GM15510 (cell line): ENCODE data around the gene GSC2.

Source experiments
- POLR2A ChIP-seq: IDR thresholded peaks from 3 replicates; pipeline ENCODE4 v1.6.1; 2011; ENCODE audit warnings: borderline replicate concordance; ENCODE audit not compliant: insufficient read length; ENCODE audit errors: extremely low read depth

The GSC2 gene, protein sequence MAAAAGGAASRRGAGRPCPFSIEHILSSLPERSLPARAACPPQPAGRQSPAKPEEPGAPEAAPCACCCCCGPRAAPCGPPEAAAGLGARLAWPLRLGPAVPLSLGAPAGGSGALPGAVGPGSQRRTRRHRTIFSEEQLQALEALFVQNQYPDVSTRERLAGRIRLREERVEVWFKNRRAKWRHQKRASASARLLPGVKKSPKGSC

GRCh38 chr22:19149991-19150390 is at the start of gene GSC2:
GSC2 (minus strand) TSS chr22:19150292; CDS start chr22:19150283, 9 bp downstream.
- no peak for TF ChIP-seq POLR2A

DNA sequence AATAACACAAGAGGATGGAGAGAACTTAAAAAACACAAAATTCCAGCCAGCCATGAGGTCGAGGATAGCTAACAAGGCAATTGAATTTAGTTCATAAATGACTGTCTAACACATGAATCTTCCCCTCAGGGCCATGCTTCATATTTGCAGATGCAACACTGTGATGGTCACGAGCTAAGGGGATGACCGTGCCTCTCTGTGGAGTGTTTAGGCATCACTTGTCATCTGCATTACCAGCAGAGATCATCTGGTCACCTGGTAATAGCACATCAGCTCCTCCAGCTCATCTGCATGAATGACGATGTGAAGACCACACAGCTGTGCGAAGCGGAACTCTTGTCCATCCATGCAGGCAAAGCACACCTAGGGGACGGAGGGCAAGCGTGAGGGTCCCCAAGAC is 49.4 kb upstream of the GSC2 start:
- TF ChIP-seq POLR2A: no peak

DNA sequence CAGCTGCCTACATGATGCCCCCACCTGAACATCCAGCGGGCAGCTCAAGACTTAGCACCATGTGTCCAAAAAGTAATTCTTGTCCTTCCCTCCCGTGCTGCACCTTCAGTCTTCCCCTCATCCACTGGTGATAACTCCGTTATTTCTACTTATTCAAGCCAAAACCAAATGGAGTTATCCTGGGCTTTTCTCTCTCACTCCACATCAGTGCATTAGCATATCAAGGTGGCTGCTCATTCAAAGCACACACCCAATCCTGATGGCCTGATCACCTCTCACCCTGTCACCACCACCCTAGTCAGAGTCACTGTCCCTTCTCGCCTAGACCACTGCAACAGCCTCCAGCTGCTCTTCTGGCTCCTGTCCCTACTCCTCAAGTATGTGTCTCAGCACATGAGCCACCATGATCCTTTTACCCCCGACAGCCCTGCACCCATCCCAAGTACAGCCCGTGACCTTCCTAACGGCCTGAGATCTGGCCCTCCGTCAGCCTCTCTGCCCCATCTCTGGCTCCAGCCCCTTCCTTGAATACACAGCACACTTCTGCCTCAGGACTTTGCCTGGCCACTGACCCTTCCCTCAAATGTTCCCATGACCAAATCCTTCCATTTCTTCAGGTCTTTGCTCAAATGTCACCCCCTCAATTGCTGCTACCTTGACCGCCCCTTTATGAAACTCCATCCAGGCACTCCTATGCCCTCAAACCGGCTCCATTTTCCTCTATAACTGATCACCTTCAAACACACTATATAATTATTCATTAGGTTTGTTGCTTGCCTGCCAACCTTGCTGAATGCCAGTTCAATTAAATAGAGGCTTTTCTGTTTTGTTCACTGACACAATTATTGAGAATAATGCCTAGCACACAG is 48.1 kb upstream of the GSC2 start:
- no peak for TF ChIP-seq POLR2A

DNA sequence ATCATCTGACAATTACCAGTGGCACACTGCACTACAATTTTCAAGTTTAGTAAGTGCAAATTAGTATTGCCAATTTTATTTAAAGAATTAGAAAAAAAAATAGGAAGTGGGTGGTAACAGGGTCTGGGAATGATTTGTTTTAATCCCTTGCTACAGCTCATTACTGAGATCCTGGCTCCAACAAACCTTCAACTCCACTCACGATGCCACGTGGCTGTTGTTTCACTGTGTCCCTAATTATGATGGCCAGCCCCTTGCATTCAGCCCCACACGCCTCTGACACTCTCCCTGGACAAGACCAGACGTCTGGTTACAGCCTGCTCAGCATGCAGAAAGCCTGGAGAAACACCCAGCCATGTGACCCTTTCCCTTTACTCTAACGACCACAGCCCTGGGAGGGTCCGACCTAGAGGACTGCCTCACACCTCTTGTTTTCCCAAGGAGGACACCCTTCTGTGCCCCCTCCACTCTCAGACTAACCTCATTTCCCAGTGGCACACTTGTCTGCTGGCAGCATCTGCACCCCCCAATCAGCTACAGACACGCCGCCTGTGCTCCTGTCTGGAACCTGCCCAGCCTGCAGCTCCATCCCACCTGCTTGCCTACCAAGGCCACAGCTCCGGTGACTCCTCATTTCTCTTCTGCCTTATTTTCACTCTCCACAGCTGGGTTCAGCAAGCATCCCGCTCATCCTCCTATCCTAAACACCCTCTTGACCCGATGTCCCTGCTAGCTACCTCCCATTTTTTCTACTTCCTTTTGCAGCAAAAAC is 46.9 kb upstream of the GSC2 start:
- TF ChIP-seq POLR2A: no peak

DNA sequence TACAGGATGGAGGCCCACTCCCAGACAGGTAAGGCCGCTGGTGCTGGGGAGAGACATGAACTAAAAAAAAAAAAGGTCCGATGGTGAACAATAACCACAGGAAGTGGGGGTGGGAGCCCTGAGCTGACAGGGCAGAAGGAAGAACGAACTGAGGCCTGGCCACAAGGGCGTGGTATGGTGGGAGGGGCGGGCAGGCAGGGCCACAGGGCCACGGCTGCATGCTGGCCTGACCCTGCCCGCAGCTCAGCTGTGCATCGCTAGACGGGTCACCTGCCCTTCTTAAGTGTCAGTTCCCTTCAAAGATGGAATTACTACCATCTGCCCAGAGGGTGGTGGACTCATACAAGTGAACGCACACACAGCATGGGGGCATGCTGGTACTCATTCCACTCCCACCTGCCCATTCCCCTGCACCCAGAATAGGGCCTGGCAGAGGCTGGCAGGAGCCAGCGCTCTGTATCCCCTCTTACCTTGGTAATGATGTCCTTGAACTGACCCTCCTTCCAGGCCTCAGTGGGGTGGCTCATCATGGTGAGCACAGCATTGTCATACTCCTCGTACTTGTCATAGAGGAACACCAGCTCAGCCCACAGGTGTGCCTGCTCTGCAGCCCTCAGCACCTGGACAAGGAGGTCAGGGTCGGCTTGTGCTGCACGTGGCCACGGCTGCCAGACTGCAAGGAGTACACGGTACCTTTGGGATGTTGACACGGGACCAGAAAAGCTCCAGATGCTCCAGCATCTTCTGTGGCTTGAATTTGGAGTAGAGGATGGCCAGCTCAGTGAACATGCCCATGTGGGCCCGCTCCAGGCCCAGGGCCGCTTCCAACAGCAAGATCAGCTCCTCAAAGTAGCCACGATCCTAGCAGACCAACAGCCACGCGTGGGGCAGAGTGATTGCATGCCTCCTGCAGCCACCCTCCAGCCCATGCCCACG is 46.0 kb upstream of the GSC2 start:
- TF ChIP-seq POLR2A: no peak

DNA sequence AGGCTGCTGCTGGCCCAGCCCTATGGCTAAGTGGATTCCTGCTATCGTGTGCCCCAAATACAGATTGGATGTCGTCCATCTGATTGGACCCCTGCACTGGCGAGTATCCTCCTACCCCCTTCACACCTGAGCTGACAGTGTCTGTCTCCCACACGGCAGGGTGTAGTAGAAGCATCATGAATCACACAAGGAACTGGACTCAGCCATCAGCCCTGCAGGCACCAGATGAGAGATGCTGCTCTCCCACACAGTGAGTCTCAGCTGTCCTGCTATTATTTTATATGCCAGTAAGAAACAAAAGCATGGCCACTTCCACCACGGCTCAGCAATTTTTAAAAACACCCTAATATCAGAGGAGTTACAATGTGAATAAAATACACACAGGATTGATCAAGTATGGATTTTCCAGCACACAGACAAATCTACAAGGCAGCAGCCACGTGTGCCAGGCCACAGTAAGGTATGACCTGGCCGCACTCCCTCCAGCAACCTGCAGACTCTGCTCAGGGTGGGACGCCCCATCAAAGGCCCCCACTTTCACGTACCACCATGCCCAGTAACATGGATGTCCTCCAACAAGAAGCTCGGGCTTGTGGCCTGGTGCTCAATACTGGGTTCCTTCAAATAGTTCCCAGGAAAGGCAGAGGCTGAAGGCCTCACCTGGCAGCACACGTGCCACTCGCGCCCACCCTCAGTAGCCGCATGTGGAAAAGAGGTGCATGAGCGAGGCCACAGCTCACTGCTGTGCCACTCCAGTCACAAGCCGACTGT is 44.9 kb upstream of the GSC2 start:
- TF ChIP-seq POLR2A: no peak

DNA sequence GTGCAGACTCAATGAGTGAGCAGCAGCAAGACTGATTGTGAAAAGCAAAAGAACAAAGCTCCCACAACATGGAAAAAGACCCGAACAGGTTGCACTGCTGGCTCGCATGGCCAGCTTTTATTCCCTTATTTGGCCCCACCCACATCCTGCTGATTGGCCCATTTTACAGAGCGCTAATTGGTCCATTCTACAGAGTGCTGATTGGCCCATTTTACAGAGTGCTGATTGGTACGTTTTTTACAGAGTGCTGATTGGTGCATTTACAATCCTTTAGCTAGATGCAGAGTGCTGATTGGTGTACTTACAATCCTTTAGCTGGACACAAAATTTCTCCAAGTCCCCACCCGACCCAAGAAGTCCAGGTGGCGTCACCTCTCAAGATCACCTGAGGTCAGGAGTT is 43.8 kb upstream of the GSC2 start:
- TF ChIP-seq POLR2A: no peak

DNA sequence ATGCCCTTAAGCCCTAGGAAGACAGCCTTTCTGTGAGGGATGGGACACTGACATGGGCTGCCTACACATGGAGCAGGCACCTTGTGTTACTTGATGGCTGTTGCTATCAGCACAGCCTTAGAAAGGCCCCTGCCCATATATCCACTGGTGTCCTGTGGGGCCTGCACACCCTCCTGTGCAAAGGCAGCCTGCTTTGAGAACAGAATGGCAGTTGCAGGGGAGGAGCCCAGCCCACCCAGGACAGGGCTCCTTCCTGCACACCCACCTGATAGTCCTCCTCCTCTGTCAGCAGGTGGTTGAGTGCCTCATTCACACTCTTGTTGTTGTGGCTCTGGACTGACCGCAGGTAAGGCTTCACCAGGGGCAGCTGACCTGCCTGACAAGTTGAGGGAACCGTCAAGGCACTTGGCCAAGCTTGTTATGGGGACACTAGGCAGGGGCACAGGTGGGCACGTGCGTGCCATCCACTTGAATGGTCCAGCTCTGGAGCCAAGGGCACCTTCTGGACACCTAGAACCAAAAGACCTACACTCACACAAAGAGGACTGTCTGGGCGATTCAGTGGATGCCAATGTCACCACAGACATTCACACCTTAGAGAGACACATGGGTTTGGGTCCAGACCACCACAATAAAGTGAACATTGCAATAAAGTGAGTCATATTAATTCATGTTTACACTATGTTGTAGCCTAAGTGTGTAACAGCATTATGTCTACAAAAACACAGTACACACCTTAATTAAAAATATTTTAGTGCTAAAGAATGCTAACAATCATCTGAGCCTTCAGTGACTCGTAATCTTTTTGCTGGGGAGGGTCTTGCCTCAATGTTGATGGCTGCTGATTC is 37.8 kb upstream of the GSC2 start:
- TF ChIP-seq POLR2A: no peak

GRCh38 chr22:19184276-19184997 is 34.3 kb upstream of the GSC2 start:
- no peak for TF ChIP-seq POLR2A

DNA sequence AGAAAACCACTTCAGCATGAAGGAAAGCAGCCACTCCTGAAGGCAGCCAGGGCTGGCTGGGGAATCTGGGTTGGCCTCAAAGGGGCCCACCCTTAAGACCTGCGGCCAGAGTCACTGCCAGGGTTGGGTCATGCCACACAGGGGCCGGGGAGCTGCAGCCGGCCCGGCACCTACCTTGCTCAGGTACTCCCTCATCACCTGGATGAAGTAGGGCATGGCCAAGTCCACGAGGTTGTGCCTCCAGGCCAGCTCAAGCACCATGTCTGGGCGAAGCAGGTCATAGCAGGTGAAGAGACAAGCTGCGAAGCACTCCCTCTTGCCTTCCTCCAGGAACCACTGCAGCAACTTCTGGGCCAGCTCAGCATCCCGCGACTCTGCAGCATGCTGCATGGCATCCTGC is 33.1 kb upstream of the GSC2 start:
- TF ChIP-seq POLR2A: no peak

DNA sequence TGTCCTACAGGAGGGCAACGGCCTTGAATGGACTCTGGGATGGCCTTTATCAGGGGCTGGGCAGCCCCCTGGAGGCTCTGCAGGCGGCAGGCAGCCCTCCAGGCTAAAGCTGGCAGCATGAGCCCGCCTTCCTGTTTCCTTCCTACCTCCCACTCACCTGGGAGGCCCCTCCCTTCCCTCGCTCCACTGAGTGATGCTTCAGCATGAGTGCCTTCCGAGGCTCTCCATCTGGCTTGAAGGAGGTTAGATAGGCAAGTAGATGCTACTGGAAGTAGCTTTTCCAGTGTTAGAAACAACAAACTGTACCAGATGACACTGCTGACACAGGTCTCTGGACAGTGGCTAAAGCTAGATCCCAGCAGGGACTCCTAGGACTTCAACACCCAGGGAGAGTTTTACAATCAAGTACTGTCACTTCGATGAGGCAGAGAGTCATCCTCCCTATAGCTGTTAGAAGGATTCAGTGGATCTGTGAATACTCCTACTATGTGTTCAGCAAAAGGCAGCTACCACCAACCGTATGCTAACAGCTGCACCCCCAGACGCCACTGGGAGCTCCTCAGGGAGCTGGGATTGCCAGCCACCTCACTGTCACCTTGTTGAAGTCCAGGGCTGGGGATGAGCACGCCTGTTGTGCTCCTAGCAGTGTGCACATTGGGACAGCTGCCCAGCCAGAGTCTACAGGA is 32.5 kb upstream of the GSC2 start:
- TF ChIP-seq POLR2A: no peak
